Suprapubic skin (tissue), 4 donors: ENCODE measurements around the gene ERCC4. TPM values are rescaled to one million over a fixed set of nuclear protein-coding genes. Genes with fewer than 3 reads are reported as not detected.

ENCODE experiments used
- DNase-seq, 2 donors: peaks; one replicate each; pipeline ENCODE4 v3.0.0-alpha.2; 2019; ENCODE audit warnings: low spot score in 2 of 2
- H3K27ac ChIP-seq: fragments of 200-600 bp; sonication (generic); one replicate; pipeline ENCODE4 v1.5.1; 2019
- H3K27me3 ChIP-seq: fragments of 200-600 bp; sonication (generic); one replicate; pipeline ENCODE4 v1.5.1; 2019
- H3K36me3 ChIP-seq: fragments of 200-600 bp; sonication (generic); one replicate; pipeline ENCODE4 v1.5.1; 2019
- H3K4me1 ChIP-seq: fragments of 200-600 bp; sonication (generic); one replicate; pipeline ENCODE4 v1.5.1; 2019
- H3K4me3 ChIP-seq: fragments of 200-600 bp; sonication (generic); one replicate; pipeline ENCODE4 v1.5.1; 2019; ENCODE audit warnings: mild to moderate bottlenecking
- H3K9me3 ChIP-seq: fragments of 200-600 bp; sonication (generic); one replicate; pipeline ENCODE4 v1.5.1; 2019
- EP300 ChIP-seq: sonication (generic); formaldehyde crosslinking; IDR thresholded peaks from one replicate; pipeline ENCODE4 v1.6.1; 2017; ENCODE audit warnings: antibody characterized with exemption
- POLR2A ChIP-seq, 2 donors: fragments of 450-650 bp; IDR thresholded peaks; one replicate each; pipeline ENCODE4 v1.6.1; 2017; ENCODE audit warnings: antibody characterized with exemption in 2 of 2, mild to moderate bottlenecking in 2 of 2, moderate library complexity in 2 of 2
- POLR2AphosphoS5 ChIP-seq, 3 donors: sonication (generic); formaldehyde crosslinking; IDR thresholded peaks; one replicate each; pipeline ENCODE4 v1.6.1; 2017; ENCODE audit warnings: antibody characterized with exemption in 3 of 3
- WGBS: methylation state at CpG from one replicate; pipeline ENCODE4 v1.1.5; 2018; 5-methylcytosine and 5-hydroxymethylcytosine counted together
- total RNA-seq, 4 donors: library from RNA; depleted of rRNA; stranded (reverse); fragments of >200 nt; gene quantifications; one replicate each; pipeline ENCODE4 v1.1.0, GENCODE V29; 2016
- TF ChIP-seq, protein P1 (sequence below), 2 donors: fragments of 200-600 bp in 1 of 2; fragments of 450-650 bp in 1 of 2; sonication (generic) in 1 of 2; IDR thresholded peaks; one replicate each; pipeline ENCODE4 v1.5.1; 2016 to 2019; ENCODE audit warnings: antibody characterized with exemption in 2 of 2, mild to moderate bottlenecking in 1 of 2, moderate library complexity in 1 of 2

The ERCC4 gene
- total RNA-seq, 4 donors from 2014 or later, result 4.3 to 6.0 (median 5.2) TPM

- Histone ChIP-seq H3K9me3 (no peaks in the 10 kb centered on the region), H3K27ac (no peak overlapping the region), H3K4me1 (no peaks in the 10 kb centered on the region), H3K36me3 (peaks cover 29% of the 10 kb centered on the region), H3K4me3 (no peak overlapping the region), H3K27me3 (no peaks in the 10 kb centered on the region)
- WGBS, result 90% methylated on average over 5 of the region's 5 CpGs
- DNase-seq, result no peak
- TF ChIP-seq POLR2A (IDR thresholded peaks at IDR 0.05), result no peak
- TF ChIP-seq, protein P1, sequence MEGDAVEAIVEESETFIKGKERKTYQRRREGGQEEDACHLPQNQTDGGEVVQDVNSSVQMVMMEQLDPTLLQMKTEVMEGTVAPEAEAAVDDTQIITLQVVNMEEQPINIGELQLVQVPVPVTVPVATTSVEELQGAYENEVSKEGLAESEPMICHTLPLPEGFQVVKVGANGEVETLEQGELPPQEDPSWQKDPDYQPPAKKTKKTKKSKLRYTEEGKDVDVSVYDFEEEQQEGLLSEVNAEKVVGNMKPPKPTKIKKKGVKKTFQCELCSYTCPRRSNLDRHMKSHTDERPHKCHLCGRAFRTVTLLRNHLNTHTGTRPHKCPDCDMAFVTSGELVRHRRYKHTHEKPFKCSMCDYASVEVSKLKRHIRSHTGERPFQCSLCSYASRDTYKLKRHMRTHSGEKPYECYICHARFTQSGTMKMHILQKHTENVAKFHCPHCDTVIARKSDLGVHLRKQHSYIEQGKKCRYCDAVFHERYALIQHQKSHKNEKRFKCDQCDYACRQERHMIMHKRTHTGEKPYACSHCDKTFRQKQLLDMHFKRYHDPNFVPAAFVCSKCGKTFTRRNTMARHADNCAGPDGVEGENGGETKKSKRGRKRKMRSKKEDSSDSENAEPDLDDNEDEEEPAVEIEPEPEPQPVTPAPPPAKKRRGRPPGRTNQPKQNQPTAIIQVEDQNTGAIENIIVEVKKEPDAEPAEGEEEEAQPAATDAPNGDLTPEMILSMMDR (IDR thresholded peaks at IDR 0.05), result no peak
- TF ChIP-seq POLR2AphosphoS5 (IDR thresholded peaks at IDR 0.05), result no peak
- no peak for TF ChIP-seq EP300
Measured at GRCh38 chr16:13950821-13951547, 31.0 kb downstream of the ERCC4 start.

DNA sequence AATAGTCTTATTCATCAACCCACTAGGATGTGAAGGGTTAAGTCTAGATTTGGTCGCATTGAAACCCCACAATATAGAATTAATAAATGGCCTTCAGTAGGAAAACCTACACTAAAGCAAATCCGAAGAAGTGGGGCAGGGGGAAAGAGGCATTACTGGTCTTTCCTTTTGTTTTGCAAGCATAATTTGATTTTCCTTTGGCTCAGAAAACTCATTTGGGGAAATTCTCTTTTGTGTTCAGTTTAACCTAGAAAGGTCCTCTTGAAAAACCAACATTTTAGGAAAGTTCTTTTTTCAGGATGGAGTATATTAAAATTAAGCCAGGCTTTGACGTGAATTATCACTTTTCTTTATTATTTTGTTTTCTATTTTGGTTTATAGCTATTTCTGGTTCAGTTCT is 31.7 kb downstream of the ERCC4 start:
- H3K4me1 ChIP-seq, result peaks cover 5% of the 10 kb centered on the region
- H3K27ac ChIP-seq, result no peak overlapping the region
- no peak for TF ChIP-seq EP300
- no peak for TF ChIP-seq POLR2A (IDR thresholded peaks at IDR 0.05)
- TF ChIP-seq, protein P1 (IDR thresholded peaks at IDR 0.05), result no peak
- no peak for TF ChIP-seq POLR2AphosphoS5 (IDR thresholded peaks at IDR 0.05)
- no peaks in the 10 kb centered on the region for H3K27me3 ChIP-seq
- H3K36me3 ChIP-seq, result peaks cover 23% of the 10 kb centered on the region
- H3K9me3 ChIP-seq, result no peaks in the 10 kb centered on the region
- H3K4me3 ChIP-seq, result no peak overlapping the region
- DNase-seq, result no peak
- 72% methylated on average over 3 of the region's 3 CpGs for WGBS

- no peaks in the 10 kb centered on the region for H3K9me3 ChIP-seq
- no peak overlapping the region for H3K4me3 ChIP-seq
- 83% methylated on average over 2 of the region's 2 CpGs for WGBS
- H3K4me1 ChIP-seq, result peaks cover 22% of the 10 kb centered on the region
- peaks cover 4% of the 10 kb centered on the region for H3K36me3 ChIP-seq
- no peak for DNase-seq
- no peak overlapping the region for H3K27ac ChIP-seq
- no peaks in the 10 kb centered on the region for H3K27me3 ChIP-seq
- TF ChIP-seq EP300, result no peak
- TF ChIP-seq, protein P1 (IDR thresholded peaks at IDR 0.05), result no peak
- no peak for TF ChIP-seq POLR2A (IDR thresholded peaks at IDR 0.05)
- no peak for TF ChIP-seq POLR2AphosphoS5 (IDR thresholded peaks at IDR 0.05)
Measured at GRCh38 chr16:13953501-13953900, 33.5 kb downstream of the ERCC4 start.

GRCh38 chr16:13956635-13957196 is 36.8 kb downstream of the ERCC4 start:
- Histone ChIP-seq H3K27me3 (no peaks in the 10 kb centered on the region), H3K4me1 (peaks cover 36% of the 10 kb centered on the region), H3K36me3 (no peaks in the 10 kb centered on the region), H3K4me3 (peak overlapping the region; percentile 35), H3K9me3 (no peaks in the 10 kb centered on the region), H3K27ac (peak overlapping the region; percentile 90)
- DNase-seq, result no peak
- 45% methylated on average over 14 of the region's 14 CpGs for WGBS
- TF ChIP-seq EP300 (no peak), POLR2A (IDR thresholded peaks at IDR 0.05) (no peak), POLR2AphosphoS5 (IDR thresholded peaks at IDR 0.05) (no peak)
- TF ChIP-seq, protein P1 (IDR thresholded peaks at IDR 0.05), result no peak

DNA sequence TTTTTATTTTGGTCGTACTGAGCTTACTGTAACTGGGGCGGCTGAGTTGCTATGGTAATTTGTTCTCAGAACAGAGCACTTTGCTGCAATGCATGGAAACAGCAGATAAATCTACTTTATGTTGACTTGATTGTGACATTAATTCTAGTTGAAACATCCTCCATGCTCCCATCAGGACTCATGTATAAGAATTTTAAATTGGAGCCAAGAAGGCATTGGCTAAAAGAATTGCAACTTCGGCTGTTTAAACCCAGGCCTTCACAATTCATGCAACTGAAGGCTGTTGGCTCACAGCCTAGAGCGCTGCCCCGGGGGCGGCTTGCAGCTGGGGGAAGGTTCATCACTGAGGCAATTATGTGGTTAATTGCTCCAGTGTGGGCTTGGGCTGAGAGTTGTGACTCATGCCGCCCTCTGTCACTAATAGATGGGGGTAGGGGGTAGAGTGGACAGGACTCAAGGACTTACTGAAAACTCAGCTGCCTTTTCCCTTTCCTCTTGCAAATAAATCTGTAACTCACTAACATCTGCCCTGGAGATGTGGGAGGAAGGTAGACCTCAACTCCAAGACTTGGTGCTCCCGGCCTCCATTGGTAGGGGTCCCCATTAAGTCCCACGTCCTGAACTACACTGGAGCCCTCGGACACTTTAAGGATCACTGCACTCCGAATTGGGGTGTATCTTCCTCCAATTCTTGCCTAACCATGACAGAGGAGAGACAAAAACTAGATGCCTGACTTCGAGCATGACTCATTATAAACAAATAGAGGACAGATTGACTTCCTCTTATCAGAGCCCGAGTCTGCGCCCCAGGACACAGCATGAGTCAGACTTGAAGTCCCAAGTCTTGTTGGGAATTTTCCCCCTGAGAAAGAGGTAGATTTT is 37.5 kb downstream of the ERCC4 start:
- peaks cover 36% of the 10 kb centered on the region for H3K4me1 ChIP-seq
- no peaks in the 10 kb centered on the region for H3K27me3 ChIP-seq
- H3K27ac ChIP-seq, result peak overlapping the region; percentile 90
- no peaks in the 10 kb centered on the region for H3K36me3 ChIP-seq
- TF ChIP-seq POLR2AphosphoS5 (IDR thresholded peaks at IDR 0.05), result no peak
- TF ChIP-seq, protein P1 (IDR thresholded peaks at IDR 0.05), result no peak
- no peak for TF ChIP-seq EP300
- no peak for TF ChIP-seq POLR2A (IDR thresholded peaks at IDR 0.05)
- peak overlapping the region; percentile 35 for H3K4me3 ChIP-seq
- 2% methylated on average over 13 of the region's 14 CpGs for WGBS
- no peaks in the 10 kb centered on the region for H3K9me3 ChIP-seq
- peak; percentile 80 to 86 for DNase-seq
